Measurements from ENCODE around the gene DAGLB. TPM values are rescaled to one million over a fixed set of nuclear protein-coding genes. Genes with fewer than 3 reads are reported as not detected.
"Not testable (repeated sequence)": the region's sequence is repeated elsewhere in the genome, so short reads cannot be mapped to it uniquely, and the experiment has no call there.

The DAGLB gene
- total RNA-seq, 2 experiments from 2014 or later = 9.8 to 15.2 TPM

- peaks cover 52% of the 10 kb centered on the region for H3K36me3 Mint-ChIP-seq (ENCODE audit: low read depth)
- peak overlapping the region; percentile 72 for H3K27ac Mint-ChIP-seq
- intact Hi-C loops (cut with DNase I, micrococcal nuclease) = no loop called here
- H3K9me3 Mint-ChIP-seq (ENCODE audit: low read depth) = no peaks in the 10 kb centered on the region
- POLR2A ChIA-PET = no interaction called here
- CTCF ChIA-PET = interaction anchor here (1.0 to 1.3 kb wide), 2 partner anchors 8 to 17 kb away, joined by 3 read pairs; no protein-coding TSS in a partner anchor
- peak overlapping the region; percentile 21 for H3K4me3 Mint-ChIP-seq
- peaks cover 52% of the 10 kb centered on the region for H3K4me1 Mint-ChIP-seq
- DNase-seq = no peak
- no peaks in the 10 kb centered on the region for H3K27me3 Mint-ChIP-seq
- no peak for ATAC-seq
Measured at GRCh38 chr7:6393667-6394056, 54.1 kb downstream of the DAGLB start.

GRCh38 chr7:6392712-6393666 lies 54.8 kb downstream of the DAGLB start:
- H3K4me1 Mint-ChIP-seq = peaks cover 49% of the 10 kb centered on the region
- ChIA-PET CTCF (interaction anchor here (1.0 to 1.4 kb wide), 2 partner anchors 10 to 16 kb away, joined by 3 to 4 read pairs; no protein-coding TSS in a partner anchor), POLR2A (no interaction called here)
- intact Hi-C loops (cut with DNase I, micrococcal nuclease) = no loop called here
- ATAC-seq (peak; percentile 93), DNase-seq (peak; percentile 75)
- H3K4me3 Mint-ChIP-seq = peak overlapping the region; percentile 21
- H3K27ac Mint-ChIP-seq = peak overlapping the region; percentile 72
- H3K9me3 Mint-ChIP-seq (ENCODE audit: low read depth) = no peaks in the 10 kb centered on the region
- peaks cover 53% of the 10 kb centered on the region for H3K36me3 Mint-ChIP-seq (ENCODE audit: low read depth)
- H3K27me3 Mint-ChIP-seq = no peaks in the 10 kb centered on the region

- Mint-ChIP-seq H3K4me1 (peaks cover 57% of the 10 kb centered on the region), H3K4me3 (no peak overlapping the region), H3K27me3 (no peaks in the 10 kb centered on the region), H3K27ac (no peak overlapping the region), H3K9me3 (ENCODE audit: low read depth) (no peaks in the 10 kb centered on the region), H3K36me3 (ENCODE audit: low read depth) (peaks cover 47% of the 10 kb centered on the region)
- ChIA-PET CTCF (no interaction called here), POLR2A (no interaction called here)
- no peak for ATAC-seq
- no peak for DNase-seq
- intact Hi-C loops (cut with DNase I, micrococcal nuclease) = no loop called here
Measured at GRCh38 chr7:6389728-6390127, 58.0 kb downstream of the DAGLB start.

GRCh38 chr7:6387734-6388294 lies 59.9 kb downstream of the DAGLB start:
- H3K27ac Mint-ChIP-seq = peak overlapping the region; percentile 21

GRCh38 chr7:6386779-6387178 lies 61.0 kb downstream of the DAGLB start:
- Mint-ChIP-seq H3K36me3 (ENCODE audit: low read depth) (peaks cover 26% of the 10 kb centered on the region), H3K4me1 (peaks cover 55% of the 10 kb centered on the region), H3K4me3 (no peak overlapping the region), H3K27ac (no peak overlapping the region), H3K27me3 (no peaks in the 10 kb centered on the region), H3K9me3 (ENCODE audit: low read depth) (no peaks in the 10 kb centered on the region)
- no peak for DNase-seq
- CTCF ChIA-PET = interaction anchor here (0.7 to 2.6 kb wide), 2 partner anchors 19 to 51 kb away, joined by 3 to 9 read pairs; no protein-coding TSS in a partner anchor
- POLR2A ChIA-PET = interaction anchor here (0.6 to 0.7 kb wide), 2 partner anchors 26 to 52 kb away, joined by 3 to 4 read pairs; no protein-coding TSS in a partner anchor
- intact Hi-C loops (cut with DNase I, micrococcal nuclease) = no loop called here
- no peak for ATAC-seq

More at GRCh38 chr7:6387734-6388294, 59.9 kb downstream of the DAGLB start:
- CTCF ChIA-PET = no interaction called here
- Mint-ChIP-seq H3K4me1 (peaks cover 51% of the 10 kb centered on the region), H3K9me3 (ENCODE audit: low read depth) (no peaks in the 10 kb centered on the region), H3K27me3 (no peaks in the 10 kb centered on the region), H3K4me3 (no peak overlapping the region), H3K36me3 (ENCODE audit: low read depth) (peaks cover 29% of the 10 kb centered on the region)
- POLR2A ChIA-PET = no interaction called here
- DNase-seq (no peak), ATAC-seq (no peak)
- intact Hi-C loops (cut with DNase I, micrococcal nuclease) = no loop called here

- POLR2A ChIA-PET = interaction anchor here (0.6 to 0.7 kb wide), 2 partner anchors 44 to 119 kb away, joined by 3 read pairs; no protein-coding TSS in a partner anchor
- no peaks in the 10 kb centered on the region for H3K9me3 Mint-ChIP-seq (ENCODE audit: low read depth)
- peaks cover 19% of the 10 kb centered on the region for H3K36me3 Mint-ChIP-seq (ENCODE audit: low read depth)
- intact Hi-C loops (cut with DNase I, micrococcal nuclease) = no loop called here
- peaks cover 53% of the 10 kb centered on the region for H3K4me1 Mint-ChIP-seq
- peak overlapping the region; percentile 82 for H3K27ac Mint-ChIP-seq
- H3K27me3 Mint-ChIP-seq = no peaks in the 10 kb centered on the region
- ATAC-seq = no peak
- no peak overlapping the region for H3K4me3 Mint-ChIP-seq
- no peak for DNase-seq
- CTCF ChIA-PET = interaction anchor here (1.2 to 2.6 kb wide), 2 partner anchors 8 to 51 kb away, joined by 3 to 9 read pairs; no protein-coding TSS in a partner anchor
Measured at GRCh38 chr7:6385909-6386560, 61.7 kb downstream of the DAGLB start.

- H3K4me1 Mint-ChIP-seq = peaks cover 61% of the 10 kb centered on the region
- intact Hi-C loops (cut with DNase I, micrococcal nuclease) = no loop called here
- no peak overlapping the region for H3K4me3 Mint-ChIP-seq
- peaks cover 23% of the 10 kb centered on the region for H3K36me3 Mint-ChIP-seq (ENCODE audit: low read depth)
- ChIA-PET POLR2A (interaction anchor here (0.5 to 0.7 kb wide), 3 partner anchors 45 to 1394 kb away, joined by 3 to 4 read pairs (median 3); no protein-coding TSS in a partner anchor), CTCF (interaction anchor here (1.2 to 2.6 kb wide), 3 partner anchors 9 to 52 kb away, joined by 3 to 9 read pairs (median 4); no protein-coding TSS in a partner anchor)
- peak overlapping the region; percentile 38 for H3K27ac Mint-ChIP-seq
- no peaks in the 10 kb centered on the region for H3K9me3 Mint-ChIP-seq (ENCODE audit: low read depth)
- ATAC-seq = peak; percentile 13
- no peak for DNase-seq
- no peaks in the 10 kb centered on the region for H3K27me3 Mint-ChIP-seq
Measured at GRCh38 chr7:6385110-6385781, 62.5 kb downstream of the DAGLB start.

- ATAC-seq (no peak), DNase-seq (no peak)
- Mint-ChIP-seq H3K9me3 (ENCODE audit: low read depth) (no peaks in the 10 kb centered on the region), H3K4me3 (no peak overlapping the region), H3K4me1 (peaks cover 67% of the 10 kb centered on the region), H3K36me3 (ENCODE audit: low read depth) (peaks cover 29% of the 10 kb centered on the region), H3K27me3 (no peaks in the 10 kb centered on the region), H3K27ac (no peak overlapping the region)
- intact Hi-C loops (cut with DNase I, micrococcal nuclease) = no loop called here
- POLR2A ChIA-PET = no interaction called here
- CTCF ChIA-PET = interaction anchor here (1.2 kb wide), 1 partner anchor 12 kb away, joined by 4 read pairs; no protein-coding TSS in a partner anchor
Measured at GRCh38 chr7:6384327-6384726, 63.4 kb downstream of the DAGLB start.

- Mint-ChIP-seq H3K27ac (peak overlapping the region; percentile 51), H3K4me1 (peaks cover 77% of the 10 kb centered on the region), H3K4me3 (no peak overlapping the region), H3K36me3 (ENCODE audit: low read depth) (peaks cover 25% of the 10 kb centered on the region), H3K9me3 (ENCODE audit: low read depth) (no peaks in the 10 kb centered on the region), H3K27me3 (no peaks in the 10 kb centered on the region)
- ATAC-seq (no peak), DNase-seq (no peak)
- POLR2A ChIA-PET = no interaction called here
- CTCF ChIA-PET = interaction anchor here (0.5 to 1.3 kb wide), 2 partner anchors 9 to 176 kb away, joined by 3 to 4 read pairs; no protein-coding TSS in a partner anchor
- intact Hi-C loops (cut with DNase I, micrococcal nuclease) = no loop called here
Measured at GRCh38 chr7:6382817-6383216, 64.9 kb downstream of the DAGLB start.

- H3K27me3 Mint-ChIP-seq; POLR2A ChIA-PET; CTCF ChIA-PET; intact Hi-C loops (cut with DNase I, micrococcal nuclease); ATAC-seq; H3K4me3 Mint-ChIP-seq; H3K9me3 Mint-ChIP-seq (ENCODE audit: low read depth); DNase-seq: not testable (repeated sequence)
- H3K36me3 Mint-ChIP-seq (ENCODE audit: low read depth) = peaks cover 20% of the 10 kb centered on the region
- peak overlapping the region; percentile 63 for H3K27ac Mint-ChIP-seq
- H3K4me1 Mint-ChIP-seq = peaks cover 79% of the 10 kb centered on the region
Measured at GRCh38 chr7:6381846-6382245, 65.9 kb downstream of the DAGLB start.
